Measurements from ENCODE around the gene TBC1D10A.

DNA sequence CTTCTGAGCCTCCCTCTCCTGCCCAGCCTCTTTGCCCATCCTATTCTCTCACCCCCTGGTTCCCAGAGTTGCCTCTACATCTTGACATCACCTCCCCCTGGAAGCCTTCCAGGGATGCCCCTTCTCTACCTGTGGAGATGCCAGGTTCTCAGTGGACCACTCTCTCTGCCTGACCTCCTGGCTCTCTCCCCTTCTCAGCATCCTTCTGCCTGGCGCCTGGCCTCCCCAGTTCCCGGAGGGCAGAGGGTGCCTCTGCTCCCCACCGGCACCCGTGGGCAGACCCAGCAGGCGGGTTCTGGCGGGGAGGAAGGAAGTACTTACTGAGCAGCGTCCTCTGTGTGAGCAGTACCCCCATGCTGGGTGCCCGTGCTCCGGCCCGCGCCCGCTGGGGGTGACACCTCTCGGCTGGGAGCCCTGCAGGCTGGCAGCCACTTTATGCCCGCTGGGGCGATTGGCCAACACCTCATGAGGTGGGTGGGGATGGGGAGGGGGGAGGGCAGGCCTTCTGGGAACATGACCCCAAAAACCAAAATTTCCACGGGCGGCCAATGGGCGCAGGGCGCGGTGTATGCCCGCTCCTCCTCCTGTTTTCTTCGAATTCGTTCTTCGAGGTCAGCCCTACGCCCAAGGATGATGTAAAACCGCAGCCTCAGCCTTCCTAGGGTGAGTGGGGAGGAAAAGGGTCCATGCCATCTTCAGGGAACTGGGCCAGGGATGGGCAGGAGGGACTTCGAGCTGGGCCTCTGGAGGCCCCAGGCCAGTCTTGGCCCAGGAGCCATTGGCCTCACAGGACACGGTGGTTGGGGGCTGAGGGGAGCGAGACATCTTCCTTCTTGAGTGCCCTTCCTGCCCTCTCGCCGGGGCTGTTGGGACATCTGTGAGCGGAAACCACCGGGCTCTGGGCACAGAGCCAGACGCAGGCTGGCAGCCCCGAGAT is 60.0 kb downstream of the TBC1D10A start, which contains the start of gene OSM:
- TF ChIP-seq, protein P1, sequence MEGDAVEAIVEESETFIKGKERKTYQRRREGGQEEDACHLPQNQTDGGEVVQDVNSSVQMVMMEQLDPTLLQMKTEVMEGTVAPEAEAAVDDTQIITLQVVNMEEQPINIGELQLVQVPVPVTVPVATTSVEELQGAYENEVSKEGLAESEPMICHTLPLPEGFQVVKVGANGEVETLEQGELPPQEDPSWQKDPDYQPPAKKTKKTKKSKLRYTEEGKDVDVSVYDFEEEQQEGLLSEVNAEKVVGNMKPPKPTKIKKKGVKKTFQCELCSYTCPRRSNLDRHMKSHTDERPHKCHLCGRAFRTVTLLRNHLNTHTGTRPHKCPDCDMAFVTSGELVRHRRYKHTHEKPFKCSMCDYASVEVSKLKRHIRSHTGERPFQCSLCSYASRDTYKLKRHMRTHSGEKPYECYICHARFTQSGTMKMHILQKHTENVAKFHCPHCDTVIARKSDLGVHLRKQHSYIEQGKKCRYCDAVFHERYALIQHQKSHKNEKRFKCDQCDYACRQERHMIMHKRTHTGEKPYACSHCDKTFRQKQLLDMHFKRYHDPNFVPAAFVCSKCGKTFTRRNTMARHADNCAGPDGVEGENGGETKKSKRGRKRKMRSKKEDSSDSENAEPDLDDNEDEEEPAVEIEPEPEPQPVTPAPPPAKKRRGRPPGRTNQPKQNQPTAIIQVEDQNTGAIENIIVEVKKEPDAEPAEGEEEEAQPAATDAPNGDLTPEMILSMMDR (conservative IDR thresholded peaks at IDR 0.05 in 1 of 2, IDR thresholded peaks at IDR 0.05 in 1 of 2; ENCODE audit: extremely low read depth in 1 of 2, insufficient read depth in 1 of 2, low read depth in 1 of 2, low read length in 2 of 2) = no peak
- TF ChIP-seq EZH2 (IDR thresholded peaks at IDR 0.05; ENCODE audit: borderline replicate concordance, low read length) = no peak

Measured in mammary epithelial cell (primary cell).